ENCODE measurements around the gene TAAR9. TPM values are rescaled to one million over a fixed set of nuclear protein-coding genes. Genes with fewer than 3 reads are reported as not detected.

The TAAR9 gene
- total RNA-seq, 4 donors from 2014 or later = not detected

DNA sequence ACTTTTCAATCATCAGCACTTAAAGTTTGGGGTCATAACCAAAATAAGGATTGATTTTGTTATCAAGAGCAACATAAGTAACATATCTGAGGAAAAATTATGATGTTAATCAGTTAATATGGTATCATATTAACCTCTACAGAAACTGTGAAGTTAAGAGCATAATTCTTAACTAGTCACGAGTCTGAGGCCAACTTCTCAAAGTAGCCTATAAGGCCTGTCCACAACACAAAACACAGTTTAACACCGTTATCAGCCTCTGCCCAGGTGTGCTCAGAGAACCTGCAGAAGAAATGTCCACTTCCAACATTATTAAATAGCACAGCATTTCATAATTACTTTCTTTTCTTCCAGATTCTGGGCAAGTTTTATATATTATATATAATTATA lies 26.3 kb upstream of the TAAR9 start:
- intact Hi-C loops (cut with DNase I; ENCODE audit: low total_unique reads) = loop anchor here (10.0 kb wide), 1 partner anchor 1053 kb away; no protein-coding TSS in a partner anchor
- Histone ChIP-seq H3K27ac (peak overlapping the region; percentile 85 to 96 (median 91)), H3K4me3 (peak overlapping the region; percentile 77 to 98 (median 88)), H3K9me3 (no peaks in the 10 kb centered on the region), H3K36me3 (no peaks in the 10 kb centered on the region), H3K4me1 (peaks cover 15 to 29% of the 10 kb centered on the region in 2 donors), H3K27me3 (no peaks in the 10 kb centered on the region)
- TF ChIP-seq, protein P1, sequence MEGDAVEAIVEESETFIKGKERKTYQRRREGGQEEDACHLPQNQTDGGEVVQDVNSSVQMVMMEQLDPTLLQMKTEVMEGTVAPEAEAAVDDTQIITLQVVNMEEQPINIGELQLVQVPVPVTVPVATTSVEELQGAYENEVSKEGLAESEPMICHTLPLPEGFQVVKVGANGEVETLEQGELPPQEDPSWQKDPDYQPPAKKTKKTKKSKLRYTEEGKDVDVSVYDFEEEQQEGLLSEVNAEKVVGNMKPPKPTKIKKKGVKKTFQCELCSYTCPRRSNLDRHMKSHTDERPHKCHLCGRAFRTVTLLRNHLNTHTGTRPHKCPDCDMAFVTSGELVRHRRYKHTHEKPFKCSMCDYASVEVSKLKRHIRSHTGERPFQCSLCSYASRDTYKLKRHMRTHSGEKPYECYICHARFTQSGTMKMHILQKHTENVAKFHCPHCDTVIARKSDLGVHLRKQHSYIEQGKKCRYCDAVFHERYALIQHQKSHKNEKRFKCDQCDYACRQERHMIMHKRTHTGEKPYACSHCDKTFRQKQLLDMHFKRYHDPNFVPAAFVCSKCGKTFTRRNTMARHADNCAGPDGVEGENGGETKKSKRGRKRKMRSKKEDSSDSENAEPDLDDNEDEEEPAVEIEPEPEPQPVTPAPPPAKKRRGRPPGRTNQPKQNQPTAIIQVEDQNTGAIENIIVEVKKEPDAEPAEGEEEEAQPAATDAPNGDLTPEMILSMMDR (IDR thresholded peaks at IDR 0.05 in 4 of 5, conservative IDR thresholded peaks at IDR 0.05 in 1 of 5) = no peak
- no peak for TF ChIP-seq POLR2A (IDR thresholded peaks at IDR 0.05)
- ATAC-seq (no peak), DNase-seq (no peak)
- in situ Hi-C loops (cut with MboI; ENCODE audit: low sequenced_read_pairs in 4 of 4) = loop anchor here in 2 of 4 donors (25.0 kb wide), 2 partner anchors 300 to 1050 kb away; partner anchors contain the start of gene RPS12 (in 1 of the 2)

DNA sequence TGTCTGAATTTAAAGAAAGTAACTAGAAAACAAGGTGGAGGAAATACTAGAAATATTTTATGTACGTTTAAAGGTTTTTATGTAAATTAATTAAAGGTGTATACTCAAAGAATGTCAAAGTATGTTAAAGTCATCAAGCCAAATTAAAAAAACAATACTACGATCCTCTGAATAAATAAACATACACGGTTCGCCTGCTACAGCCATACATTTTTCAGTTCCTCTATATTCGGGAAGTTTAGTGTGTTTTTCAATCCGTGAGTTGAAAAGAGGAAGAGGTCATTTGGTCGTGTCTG lies 25.8 kb upstream of the TAAR9 start:
- in situ Hi-C loops (cut with MboI; ENCODE audit: low sequenced_read_pairs in 4 of 4) (loop anchor here in 2 of 4 donors (25.0 kb wide), 2 partner anchors 300 to 1050 kb away; partner anchors contain the start of gene RPS12 (in 1 of the 2)), intact Hi-C loops (cut with DNase I; ENCODE audit: low total_unique reads) (loop anchor here (10.0 kb wide), 1 partner anchor 1053 kb away; no protein-coding TSS in a partner anchor)
- Histone ChIP-seq H3K4me1 (peaks cover 15 to 27% of the 10 kb centered on the region in 2 donors), H3K36me3 (no peaks in the 10 kb centered on the region), H3K4me3 (peak overlapping the region; percentile 77 to 98 (median 88)), H3K9me3 (no peaks in the 10 kb centered on the region), H3K27ac (peak overlapping the region; percentile 85 to 96 (median 91)), H3K27me3 (no peaks in the 10 kb centered on the region)
- no peak for DNase-seq
- no peak for ATAC-seq
- no peak for TF ChIP-seq POLR2A (IDR thresholded peaks at IDR 0.05)
- TF ChIP-seq, protein P1 (IDR thresholded peaks at IDR 0.05 in 4 of 5, conservative IDR thresholded peaks at IDR 0.05 in 1 of 5) = peak in 1 of 5 experiments; percentile 15

DNA sequence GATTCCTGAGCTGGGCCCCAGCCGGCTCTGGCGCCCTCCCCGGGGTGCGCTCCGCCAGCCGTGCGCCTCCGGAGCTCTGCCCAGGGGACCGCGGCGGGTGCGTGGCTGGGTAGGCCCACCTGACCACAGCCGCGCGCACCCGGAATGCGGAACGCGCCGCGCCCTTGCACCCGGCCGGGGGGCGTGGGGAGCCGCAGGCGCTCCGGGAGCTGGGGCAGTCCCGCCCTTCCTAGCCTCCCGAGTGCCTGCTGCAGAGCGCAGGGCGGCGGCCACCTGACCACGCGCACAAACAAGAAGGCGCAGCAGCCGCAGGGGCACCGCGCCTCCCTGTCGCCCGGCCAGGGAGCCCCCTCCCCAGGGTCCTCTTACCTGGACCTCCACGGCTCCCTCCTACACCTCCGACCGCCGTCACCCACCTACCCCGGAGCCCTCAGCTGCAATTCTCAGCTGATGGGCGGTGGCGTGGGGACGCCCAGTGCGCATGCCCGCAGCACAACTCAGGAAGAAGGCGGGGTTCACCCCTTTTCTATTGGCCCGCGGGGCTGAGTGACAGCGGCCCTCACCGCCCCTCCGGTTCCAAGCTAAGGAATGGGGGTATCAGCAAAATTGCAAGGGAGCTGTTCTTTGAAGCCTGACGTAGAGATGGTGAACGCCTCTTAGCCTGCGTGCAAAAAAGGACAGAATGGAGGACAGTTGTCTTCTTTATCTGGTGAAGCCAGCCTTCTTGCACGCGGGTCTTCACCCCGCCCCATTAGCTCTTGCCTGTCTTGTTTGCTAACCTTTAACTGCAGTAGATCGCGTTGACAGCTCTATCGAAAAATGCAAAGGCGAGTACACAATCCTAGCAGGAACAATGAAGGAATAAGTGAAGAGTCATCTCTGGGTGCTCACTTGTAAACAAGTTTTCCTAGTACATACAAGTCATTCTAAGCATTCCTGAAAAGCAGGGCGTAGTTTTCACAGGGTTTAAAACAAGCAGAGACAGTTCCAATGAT lies 25.1 kb upstream of the TAAR9 start, which contains the start of gene STX7:
STX7 (minus strand) TSS at position 479 of the 995 bp plus-strand sequence. CDS start 9,586 bp downstream, outside the sequence.
- H3K9me3 ChIP-seq = no peaks in the 10 kb centered on the region
- ATAC-seq = peak; percentile 96
- no peaks in the 10 kb centered on the region for H3K27me3 ChIP-seq
- no peaks in the 10 kb centered on the region for H3K36me3 ChIP-seq
- peak; percentile 78 to 83 for DNase-seq
- in situ Hi-C loops (cut with MboI; ENCODE audit: low sequenced_read_pairs in 4 of 4) = loop anchor here in 2 of 4 donors (25.0 kb wide), 2 partner anchors 299 to 1049 kb away; partner anchors contain the start of gene RPS12 (in 1 of the 2)
- TF ChIP-seq, protein P1 (IDR thresholded peaks at IDR 0.05 in 4 of 5, conservative IDR thresholded peaks at IDR 0.05 in 1 of 5) = no peak
- TF ChIP-seq POLR2A (IDR thresholded peaks at IDR 0.05) = peak; percentile 73 to 79
- intact Hi-C loops (cut with DNase I; ENCODE audit: low total_unique reads) = loop anchor here (10.0 kb wide), 1 partner anchor 1052 kb away; no protein-coding TSS in a partner anchor
- H3K27ac ChIP-seq = peak within 1 kb of the TSS; percentile 85 to 96 (median 91)
- peak within 1 kb of the TSS; percentile 77 to 98 (median 88) for H3K4me3 ChIP-seq
- H3K4me1 ChIP-seq = peaks cover 15 to 21% of the 10 kb centered on the region in 2 donors

DNA sequence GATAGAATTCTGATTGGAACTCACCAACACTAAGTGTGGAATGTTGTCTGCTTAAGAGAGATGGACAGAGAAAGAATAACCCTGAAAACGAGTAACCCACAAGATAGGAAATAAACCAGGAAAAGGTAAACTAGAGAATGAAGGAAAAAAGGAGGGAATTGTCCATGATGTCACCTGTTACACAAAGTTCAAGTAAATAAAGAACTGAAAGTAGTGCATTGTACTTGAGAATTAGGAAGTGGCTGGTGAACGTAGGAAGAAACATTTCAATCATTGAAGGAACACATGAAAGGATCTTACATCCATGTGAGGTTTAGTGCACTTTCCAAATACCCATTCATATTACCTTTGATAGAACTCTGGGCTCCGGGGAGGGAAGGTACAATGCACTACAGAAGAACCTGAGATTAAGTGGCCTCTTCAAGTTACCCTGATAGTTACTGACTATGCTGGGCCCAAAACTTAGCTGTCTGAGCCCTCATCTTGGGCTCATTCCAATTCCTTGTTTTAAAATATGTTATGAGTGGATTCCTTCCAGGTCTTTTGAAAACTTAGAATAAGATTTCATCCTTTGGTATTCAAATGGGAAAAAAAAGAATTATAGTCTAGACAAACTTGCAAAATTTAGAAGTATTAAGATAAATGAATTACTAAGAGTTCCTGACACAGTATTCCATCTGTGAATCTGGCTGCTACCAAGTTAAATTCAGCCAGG lies 24.1 kb upstream of the TAAR9 start:
- no peaks in the 10 kb centered on the region for H3K36me3 ChIP-seq
- H3K4me1 ChIP-seq = peaks cover 15 to 20% of the 10 kb centered on the region in 2 donors
- DNase-seq = no peak
- H3K27ac ChIP-seq = peak overlapping the region in 2 of 4 donors; percentile 85 to 93
- intact Hi-C loops (cut with DNase I; ENCODE audit: low total_unique reads) = loop anchor here (10.0 kb wide), 1 partner anchor 1051 kb away; no protein-coding TSS in a partner anchor
- peak overlapping the region in 3 of 4 donors; percentile 77 to 93 (median 84) for H3K4me3 ChIP-seq
- no peak for ATAC-seq
- in situ Hi-C loops (cut with MboI; ENCODE audit: low sequenced_read_pairs in 4 of 4) = loop anchor here in 2 of 4 donors (25.0 kb wide), 2 partner anchors 298 to 1048 kb away; partner anchors contain the start of gene RPS12 (in 1 of the 2)
- no peaks in the 10 kb centered on the region for H3K27me3 ChIP-seq
- H3K9me3 ChIP-seq = no peaks in the 10 kb centered on the region
- TF ChIP-seq, protein P1 (IDR thresholded peaks at IDR 0.05 in 4 of 5, conservative IDR thresholded peaks at IDR 0.05 in 1 of 5) = no peak
- TF ChIP-seq POLR2A (IDR thresholded peaks at IDR 0.05) = no peak

All from gastrocnemius medialis (tissue), 4 donors.